ENCODE data around the gene RAB1A. TPM values are rescaled to one million over a fixed set of nuclear protein-coding genes. Genes with fewer than 3 reads are reported as not detected.

Gene RAB1A
- total and polyA plus RNA-seq, 2 of the 13 experiments (the other 11 are each of a cell fraction or from before 2014, with no cell fraction given) = 206 to 226 TPM

- FAIRE-seq = no peak
- in situ Hi-C loops (cut with HindIII; ENCODE audit: extremely low pct_ligation_motif_present, low pct_unique_long_range_greater_than_20kb) = no loop called here
- CTCF ChIA-PET (ENCODE audit: low intra/inter-chr PET ratio, low total read pairs) = no interaction called here
These were observed 3.7 kb upstream of the RAB1A start for GRCh38 chr2:65133626-65134025.

More at GRCh38 chr2:65133626-65134025, 3.7 kb upstream of the RAB1A start:
- Histone ChIP-seq H3K4me2 (ENCODE audit: low read depth, low read length) (no peak overlapping the region), H3K9ac (ENCODE audit: insufficient read depth, low read depth, low read length) (no peak overlapping the region), H3K27ac (ENCODE audit: extremely low read length, insufficient read depth, low read length) (no peak overlapping the region), H3K4me3 (replicated peaks in 1 of 3; ENCODE audit: insufficient read depth in 1 of 3, low read depth in 2 of 3, low read length in 3 of 3) (no peak overlapping the region), H3K79me2 (ENCODE audit: insufficient read depth, low read length) (peaks cover 13% of the 10 kb centered on the region), H3K36me3 (replicated peaks in 1 of 2; ENCODE audit: control insufficient read depth in 1 of 2, insufficient read depth in 2 of 2, low read length in 2 of 2) (no peaks in the 10 kb centered on the region; a peak in 1 of 5 replicates), H3K27me3 (ENCODE audit: control insufficient read depth in 1 of 2, insufficient read depth in 2 of 2, low read length in 2 of 2) (peaks cover 0 to 4% of the 10 kb centered on the region in 2 experiments; a peak in 1 of 5 replicates), H4K20me1 (ENCODE audit: insufficient read depth, low read length) (peaks cover 9% of the 10 kb centered on the region), H3K9me3 (ENCODE audit: low read length) (no peaks in the 10 kb centered on the region), H2AFZ (ENCODE audit: low read length) (no peak overlapping the region), H3K4me1 (ENCODE audit: insufficient read depth, low read length) (peaks cover 61% of the 10 kb centered on the region)
- TF ChIP-seq YEATS4 (CRISPR knock-in tag; IDR thresholded peaks at IDR 0.05; ENCODE audit: borderline replicate concordance) = no peak
- TF ChIP-seq ZGPAT (CRISPR knock-in tag; IDR thresholded peaks at IDR 0.05) = no peak
- TF ChIP-seq ZFP90 (CRISPR knock-in tag; IDR thresholded peaks at IDR 0.05; ENCODE audit: borderline replicate concordance) = no peak
- no peak for TF ChIP-seq ZNF235 (CRISPR knock-in tag; IDR thresholded peaks at IDR 0.05; ENCODE audit: borderline replicate concordance)
- no peak for TF ChIP-seq GLI4 (CRISPR knock-in tag; IDR thresholded peaks at IDR 0.05; ENCODE audit: borderline replicate concordance)
- no peak for TF ChIP-seq SRSF4 (IDR thresholded peaks at IDR 0.05; ENCODE audit: low read depth, low read length, poor library complexity, severe bottlenecking)
- TF ChIP-seq ZNF432 (CRISPR knock-in tag; IDR thresholded peaks at IDR 0.05; ENCODE audit: borderline replicate concordance) = no peak
- no peak for TF ChIP-seq SMAD1 (CRISPR knock-in tag; IDR thresholded peaks at IDR 0.05; ENCODE audit: borderline replicate concordance, low read depth)
- no peak for TF ChIP-seq PCBP2 (optimal IDR thresholded peaks at IDR 0.05; ENCODE audit: low read depth, low read length, poor library complexity, severe bottlenecking)
- TF ChIP-seq E2F2 (CRISPR knock-in tag; IDR thresholded peaks at IDR 0.05; ENCODE audit: borderline replicate concordance) = no peak
- TF ChIP-seq TBP (CRISPR knock-in tag; IDR thresholded peaks at IDR 0.05) = no peak
- no peak for TF ChIP-seq NR0B2 (CRISPR knock-in tag; IDR thresholded peaks at IDR 0.05)
- TF ChIP-seq ATAD3A (CRISPR knock-in tag; IDR thresholded peaks at IDR 0.05) = no peak
- intact Hi-C loops (cut with micrococcal nuclease; ENCODE audit: unreplicated experiment) = loop anchor here (5.0 kb wide), 4 partner anchors 36 to 94 kb away; partner anchors contain the start of genes ACTR2 and CEP68
- no TSS peak for BruUV-seq (replicated peaks)
- POLR2A ChIA-PET = interaction anchor here (2.0 kb wide), 1 partner anchor 78 kb away, joined by 5 read pairs; the partner anchor contains the start of gene CEP68
- DNase-seq (ENCODE audit: low spot score) (no peak), ATAC-seq (no peak)
- 29% methylated on average over 4 of the region's 4 CpGs for WGBS (ENCODE audit: low lambda C conversion rate)
